HCT116 (cell line): ENCODE data around the gene MLH3. TPM values are rescaled to one million over a fixed set of nuclear protein-coding genes. Genes with fewer than 3 reads are reported as not detected.

Source experiments
- ATAC-seq: fragments of 200-7000 bp; cut with Tn5 transposase; 2 replicates; pipeline ENCODE4 v1.9.1; 2020; ENCODE audit warnings: mild to moderate bottlenecking, moderate library complexity
- BruUV-seq: library from RNA; stranded (reverse); fragments of 400-500 nt; replicated peaks from 2 replicates; lab custom pipeline; 2021; lab: Mats Ljungman, UMichigan
- CTCF ChIA-PET: fragments of 300-600 bp; sonication (Branson Sonifier 250); formaldehyde crosslinking; loops from one replicate; lab custom pipeline; 2021; ENCODE audit warnings: antibody characterized with exemption; lab: Charles Lee
- POLR2A ChIA-PET: fragments of 300-600, 350-600 bp; sonication (Branson Sonifier 250); formaldehyde crosslinking; loops from one replicate; lab custom pipeline; 2021; ENCODE audit warnings: antibody characterized with exemption; lab: Charles Lee
- RAD21 ChIA-PET, 2 experiments: fragments of 300-600 bp; sonication (Branson Sonifier 250); formaldehyde crosslinking; loops; one replicate each; lab custom pipeline; 2023; ENCODE audit warnings: low total read pairs in 2 of 2; ENCODE audit not compliant: uncharacterized antibody in 2 of 2, unreplicated experiment in 2 of 2, low non-redundant PET in 1 of 2; lab: Charles Lee
- DNase-seq: peaks from one replicate; pipeline ENCODE4 v3.0.0-alpha.2; 2010; ENCODE audit warnings: low read depth, low spot score
- H2AFZ ChIP-seq: fragments of 200-600 bp; shearing (Covaris generic), sonication (generic); 2 replicates; pipeline ENCODE4 v1.6.1; 2017; ENCODE audit warnings: low read depth, mixed run types, mixed read lengths, antibody characterized with exemption, low read length; ENCODE audit not compliant: poor library complexity, severe bottlenecking
- H3K27ac ChIP-seq: 2 replicates; pipeline ENCODE4 v1.5.1; 2012; ENCODE audit warnings: low read depth, low read length
- H3K27me3 ChIP-seq: fragments of 200-600 bp; sonication (generic); 2 replicates; pipeline ENCODE4 v1.6.1; 2016; ENCODE audit warnings: mixed run types, low read length, mixed read lengths; ENCODE audit not compliant: insufficient read depth
- H3K36me3 ChIP-seq, 2 experiments: fragments of 200-500 bp in 1 of 2; fragments of 200-600 bp in 1 of 2; sonication (Bioruptor generic) in 1 of 2; sonication (generic) in 1 of 2; 2 replicates each; pipeline versions ENCODE4 v1.5.1 to v1.6.1; 2014 to 2016; ENCODE audit warnings: low read length in 2 of 2, inconsistent platforms in 1 of 2, mixed read lengths in 1 of 2, mixed run types in 1 of 2; ENCODE audit not compliant: insufficient read depth in 2 of 2, control insufficient read depth in 1 of 2
- H3K4me1 ChIP-seq, 2 experiments: fragments of 200-600 bp in 1 of 2; sonication (generic) in 1 of 2; 2 replicates each; pipeline versions ENCODE4 v1.5.1 to v1.6.1; 2012 to 2017; ENCODE audit warnings: low read length in 2 of 2, inconsistent platforms in 1 of 2, mild to moderate bottlenecking in 1 of 2, mixed read lengths in 1 of 2, mixed run types in 1 of 2, moderate library complexity in 1 of 2; ENCODE audit not compliant: insufficient read depth in 2 of 2, control insufficient read depth in 1 of 2
- H3K4me2 ChIP-seq: fragments of 200-600 bp; sonication (generic); 2 replicates; pipeline ENCODE4 v1.6.1; 2017; ENCODE audit warnings: mixed run types, low read length, mixed read lengths
- H3K4me3 ChIP-seq, 2 experiments: fragments of 200-600 bp in 1 of 2; sonication (generic) in 1 of 2; replicated peaks in 1 of 2; 2 replicates each; pipeline ENCODE4 v1.5.1; 2011 to 2016; ENCODE audit warnings: low read length in 2 of 2, control low read depth in 1 of 2, low read depth in 1 of 2, mild to moderate bottlenecking in 1 of 2, mixed read lengths in 1 of 2, mixed run types in 1 of 2
- H3K79me2 ChIP-seq: fragments of 200-600 bp; sonication (generic); 2 replicates; pipeline ENCODE4 v1.6.1; 2017; ENCODE audit warnings: mild to moderate bottlenecking, mixed run types, low read length, moderate library complexity, mixed read lengths; ENCODE audit not compliant: insufficient read depth
- H3K9ac ChIP-seq: fragments of 200-600 bp; sonication (generic); 2 replicates; pipeline ENCODE4 v1.6.1; 2016; ENCODE audit warnings: low read length, mixed read lengths
- H3K9me2 ChIP-seq: fragments of 200-600 bp; sonication (generic), shearing (Covaris generic); 2 replicates; pipeline ENCODE4 v1.6.1; 2017; ENCODE audit warnings: mixed run types, mild to moderate bottlenecking, moderate library complexity; ENCODE audit not compliant: insufficient read depth
- H3K9me3 ChIP-seq, 2 experiments: fragments of 200-500 bp in 1 of 2; fragments of 200-600 bp in 1 of 2; sonication (Bioruptor generic) in 1 of 2; sonication (generic) in 1 of 2; 2 replicates each; pipeline ENCODE4 v1.6.1; 2014 to 2017; ENCODE audit warnings: low read length in 2 of 2, mixed read lengths in 2 of 2, inconsistent platforms in 1 of 2, low read depth in 1 of 2, mild to moderate bottlenecking in 1 of 2, mixed run types in 1 of 2, moderate library complexity in 1 of 2; ENCODE audit not compliant: control insufficient read depth in 1 of 2, insufficient read depth in 1 of 2
- H4K20me1 ChIP-seq: fragments of 200-600 bp; sonication (generic), shearing (Covaris generic); 2 replicates; pipeline ENCODE4 v1.6.1; 2017; ENCODE audit warnings: mixed run types, mild to moderate bottlenecking, moderate library complexity; ENCODE audit not compliant: insufficient read depth
- CBX3 ChIP-seq: IDR thresholded peaks from 2 replicates; pipeline ENCODE4 v1.6.1; 2012; ENCODE audit warnings: low read depth
- CTCF ChIP-seq, 3 experiments: fragments of 200-600 bp in 1 of 3; sonication (generic) in 1 of 3; IDR thresholded peaks in 2 of 3; conservative IDR thresholded peaks in 1 of 3; 2 replicates each; pipeline ENCODE4 v1.5.1; 2012 to 2017; ENCODE audit warnings: low read depth in 2 of 3, low read length in 2 of 3, antibody characterized with exemption in 1 of 3, borderline replicate concordance in 1 of 3, control low read depth in 1 of 3, mild to moderate bottlenecking in 1 of 3, mixed read lengths in 1 of 3, mixed run types in 1 of 3, moderate library complexity in 1 of 3; ENCODE audit not compliant: insufficient read depth in 1 of 3
- ELF1 ChIP-seq: IDR thresholded peaks from 2 replicates; pipeline ENCODE4 v1.6.1; 2012; ENCODE audit warnings: low read depth, borderline replicate concordance
- EZH2phosphoT487 ChIP-seq: fragments of 200-600 bp; IDR thresholded peaks from 2 replicates; pipeline ENCODE4 v1.6.1; 2018; ENCODE audit warnings: antibody characterized with exemption, borderline replicate concordance
- FOSL1 ChIP-seq: IDR thresholded peaks from 2 replicates; pipeline ENCODE4 v1.6.1; 2012; ENCODE audit warnings: low read depth
- SP1 ChIP-seq: IDR thresholded peaks from 2 replicates; pipeline ENCODE4 v1.6.1; 2012; ENCODE audit warnings: low read depth
- TCF7L2 ChIP-seq: IDR thresholded peaks from 2 replicates; pipeline ENCODE4 v1.7.0; 2011; ENCODE audit warnings: borderline replicate concordance, inconsistent platforms; ENCODE audit not compliant: insufficient read depth, insufficient read length; ENCODE audit errors: extremely low read depth
- YY1 ChIP-seq: IDR thresholded peaks from 2 replicates; pipeline ENCODE4 v1.6.1; 2011; ENCODE audit warnings: low read length, low read depth, moderate library complexity, mild to moderate bottlenecking; ENCODE audit not compliant: insufficient replicate concordance; ENCODE audit errors: extremely low read depth
- intact Hi-C: fragments of 100-400 bp; cut with micrococcal nuclease; formaldehyde crosslinking; loops from 2 replicates; pipeline ENCODE4 v1.10.0; 2022
- total RNA-seq: library from RNA; stranded (reverse); gene quantifications from one replicate; pipeline ENCODE4 v1.2.1, GENCODE V29; 2021; ENCODE audit not compliant: unreplicated experiment

The MLH3 gene
- total RNA-seq, 1 experiment from 2014 or later: 14.7 TPM

- DNase-seq: no peak
- Histone ChIP-seq H4K20me1 (no peaks in the 10 kb centered on the region), H3K27ac (no peak overlapping the region), H3K9me2 (no peaks in the 10 kb centered on the region), H3K79me2 (peaks cover 7% of the 10 kb centered on the region; the same call in 1 of the 2 replicates), H2AFZ (no peak overlapping the region), H3K4me3 (no peak overlapping the region), H3K9ac (no peak overlapping the region), H3K4me1 (peaks cover 7 to 16% of the 10 kb centered on the region in 2 experiments; a peak in 3 of 4 replicates), H3K4me2 (no peak overlapping the region), H3K27me3 (no peaks in the 10 kb centered on the region), H3K9me3 (no peaks in the 10 kb centered on the region)
- no peak for ATAC-seq
- POLR2A ChIA-PET: no interaction called here
- no TSS peak for BruUV-seq
- intact Hi-C loops: no loop called here
- CTCF ChIA-PET: no interaction called here
- RAD21 ChIA-PET: no interaction called here
- TF ChIP-seq ELF1 (no peak), YY1 (no peak), CBX3 (no peak), FOSL1 (no peak), EZH2phosphoT487 (no peak), CTCF (IDR thresholded peaks at IDR 0.05 in 2 of 3, conservative IDR thresholded peaks at IDR 0.05 in 1 of 3; ENCODE audit: borderline replicate concordance in 1 of 3, insufficient read depth in 1 of 3, low read depth in 2 of 3, low read length in 2 of 3) (no peak), SP1 (no peak), TCF7L2 (no peak)
- TF ChIP-seq, all 23 proteins: peak for 0
- H3K36me3 ChIP-seq: peaks cover 0 to 7% of the 10 kb centered on the region in 2 experiments; a peak in 2 of 4 replicates
These were observed 6.5 kb downstream of the MLH3 start for GRCh38 chr14:75044752-75045151.
